ENCODE measurements around the gene EDC4. TPM values are rescaled to one million over a fixed set of nuclear protein-coding genes. Genes with fewer than 3 reads are reported as not detected.

EDC4 gene
- total RNA-seq, 1 donor from 2014 or later: 125 TPM

DNA sequence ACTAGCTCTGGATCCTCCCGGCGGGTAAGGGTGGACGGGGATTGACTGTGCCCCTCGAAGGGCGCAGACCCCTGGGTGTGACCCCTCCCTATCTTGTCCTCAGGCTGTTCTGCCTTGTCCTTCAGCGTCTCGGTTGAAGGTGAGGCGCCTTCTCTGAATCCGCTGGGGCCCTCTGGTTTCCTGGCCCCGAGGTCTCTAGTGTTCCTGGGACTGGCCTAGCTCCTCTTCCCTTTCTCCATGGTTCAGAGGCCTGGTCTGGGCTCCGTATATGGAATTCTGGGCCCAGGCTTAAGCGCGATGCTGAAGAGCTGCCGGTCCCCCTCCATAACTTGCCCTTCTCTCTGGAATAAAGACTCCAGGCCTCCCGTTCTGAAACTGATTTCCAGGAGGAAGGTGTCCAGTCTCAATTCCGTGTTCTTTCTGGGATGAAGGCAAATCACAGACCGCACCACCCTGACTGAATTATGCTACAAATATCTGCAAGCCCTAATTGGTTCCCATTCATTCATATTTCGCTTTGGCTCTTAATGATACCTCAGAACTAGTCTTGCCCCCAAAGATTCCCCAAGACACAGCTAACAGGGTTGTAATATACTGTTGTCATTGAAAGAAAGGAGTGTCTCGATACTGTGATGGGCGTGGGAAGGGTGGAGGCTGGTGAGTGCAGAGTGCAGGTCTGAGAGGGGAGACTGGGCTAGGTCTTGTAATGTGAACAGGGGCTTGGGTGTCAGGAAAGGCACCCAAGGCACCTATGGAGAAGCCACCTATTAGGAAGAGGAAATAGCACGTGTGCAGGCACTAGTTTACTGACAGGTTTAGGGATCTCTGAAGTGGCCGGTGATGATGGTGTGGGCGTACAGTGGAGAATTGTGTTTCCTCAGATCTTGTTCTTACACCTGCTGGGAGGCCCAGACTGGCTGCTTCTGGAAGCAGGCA, 851 bp downstream of the EDC4 start:
- Histone ChIP-seq H3K27me3 (no peaks in the 10 kb centered on the region), H3K4me1 (peaks cover 0 to 15% of the 10 kb centered on the region in 2 donors), H3K36me3 (peaks cover 53 to 57% of the 10 kb centered on the region in 2 donors), H3K4me3 (peak overlapping the region; percentile 87 to 91), H3K9me3 (no peaks in the 10 kb centered on the region), H3K27ac (peak overlapping the region; percentile 83 to 86)
- intact Hi-C loops (cut with DNase I): loop anchor here (1.0 to 5.0 kb wide), 2 partner anchors 26 to 41 kb away; partner anchors contain the start of gene CENPT
- DNase-seq (ENCODE audit: low spot score in 2 of 2): no peak
- TF ChIP-seq, protein P1, sequence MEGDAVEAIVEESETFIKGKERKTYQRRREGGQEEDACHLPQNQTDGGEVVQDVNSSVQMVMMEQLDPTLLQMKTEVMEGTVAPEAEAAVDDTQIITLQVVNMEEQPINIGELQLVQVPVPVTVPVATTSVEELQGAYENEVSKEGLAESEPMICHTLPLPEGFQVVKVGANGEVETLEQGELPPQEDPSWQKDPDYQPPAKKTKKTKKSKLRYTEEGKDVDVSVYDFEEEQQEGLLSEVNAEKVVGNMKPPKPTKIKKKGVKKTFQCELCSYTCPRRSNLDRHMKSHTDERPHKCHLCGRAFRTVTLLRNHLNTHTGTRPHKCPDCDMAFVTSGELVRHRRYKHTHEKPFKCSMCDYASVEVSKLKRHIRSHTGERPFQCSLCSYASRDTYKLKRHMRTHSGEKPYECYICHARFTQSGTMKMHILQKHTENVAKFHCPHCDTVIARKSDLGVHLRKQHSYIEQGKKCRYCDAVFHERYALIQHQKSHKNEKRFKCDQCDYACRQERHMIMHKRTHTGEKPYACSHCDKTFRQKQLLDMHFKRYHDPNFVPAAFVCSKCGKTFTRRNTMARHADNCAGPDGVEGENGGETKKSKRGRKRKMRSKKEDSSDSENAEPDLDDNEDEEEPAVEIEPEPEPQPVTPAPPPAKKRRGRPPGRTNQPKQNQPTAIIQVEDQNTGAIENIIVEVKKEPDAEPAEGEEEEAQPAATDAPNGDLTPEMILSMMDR (IDR thresholded peaks at IDR 0.05): no peak

DNA sequence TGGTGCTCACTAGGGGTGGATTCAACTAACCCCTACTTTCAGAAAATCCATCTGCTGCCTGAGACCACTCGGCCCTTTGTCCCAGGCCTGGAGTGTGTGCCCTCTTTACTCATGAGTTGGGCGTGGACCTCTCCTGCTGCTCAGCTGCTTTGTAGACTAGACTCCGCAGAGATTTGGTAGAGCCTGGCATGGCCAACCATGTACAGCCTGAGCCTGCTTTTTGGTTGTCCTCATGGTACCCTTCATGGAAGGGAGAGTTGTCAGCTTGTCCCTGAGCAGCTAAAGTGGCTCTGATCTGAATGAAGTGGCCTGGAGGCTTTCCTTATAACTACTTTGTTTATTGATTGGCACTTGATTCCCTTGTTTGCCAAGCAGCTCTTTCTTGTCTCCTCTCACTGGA, 1.5 kb downstream of the EDC4 start:
- intact Hi-C loops (cut with DNase I): loop anchor here (5.0 kb wide), 1 partner anchor 42 kb away; no protein-coding TSS in a partner anchor
- no peaks in the 10 kb centered on the region for H3K9me3 ChIP-seq
- H3K4me3 ChIP-seq: peak overlapping the region; percentile 87 to 91
- H3K27ac ChIP-seq: no peak overlapping the region
- no peak for DNase-seq (ENCODE audit: low spot score in 2 of 2)
- peaks cover 0 to 15% of the 10 kb centered on the region in 2 donors for H3K4me1 ChIP-seq
- H3K36me3 ChIP-seq: peaks cover 58 to 59% of the 10 kb centered on the region in 2 donors
- TF ChIP-seq, protein P1 (IDR thresholded peaks at IDR 0.05): no peak
- H3K27me3 ChIP-seq: no peaks in the 10 kb centered on the region

DNA sequence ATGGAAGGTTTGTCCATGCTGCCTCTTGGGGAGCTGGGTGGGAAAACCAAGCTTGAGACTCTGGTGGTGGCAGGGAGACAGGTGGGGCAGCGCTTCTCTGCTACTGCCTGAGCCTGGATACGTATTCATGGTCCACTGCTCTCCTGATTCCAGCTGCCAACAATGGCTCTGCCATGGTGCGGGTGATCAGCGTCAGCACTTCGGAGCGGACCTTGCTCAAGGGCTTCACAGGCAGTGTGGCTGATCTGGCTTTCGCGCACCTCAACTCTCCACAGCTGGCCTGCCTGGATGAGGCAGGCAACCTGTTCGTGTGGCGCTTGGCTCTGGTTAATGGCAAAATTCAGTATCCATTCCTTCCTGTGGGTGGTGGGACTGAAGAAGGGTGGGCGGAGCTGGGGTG, 4.2 kb downstream of the EDC4 start:
- no peak for DNase-seq (ENCODE audit: low spot score in 2 of 2)

DNA sequence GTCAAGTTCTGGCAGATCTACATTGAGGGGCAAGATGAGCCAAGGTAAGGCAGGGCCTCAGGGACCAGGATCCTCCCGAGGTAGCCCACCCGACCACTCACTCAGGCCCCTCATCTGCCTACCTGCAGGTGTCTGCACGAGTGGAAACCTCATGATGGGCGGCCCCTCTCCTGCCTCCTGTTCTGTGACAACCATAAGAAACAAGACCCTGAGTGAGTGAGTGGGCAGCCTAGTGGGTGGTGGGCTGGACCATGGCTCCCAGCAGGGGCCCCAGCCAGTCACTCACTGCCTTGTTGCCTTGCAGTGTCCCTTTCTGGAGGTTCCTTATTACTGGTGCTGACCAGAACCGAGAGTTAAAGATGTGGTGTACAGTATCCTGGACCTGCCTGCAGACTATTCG, 5.4 kb downstream of the EDC4 start:
- H3K4me3 ChIP-seq: no peak overlapping the region
- DNase-seq (ENCODE audit: low spot score in 2 of 2): no peak
- peaks cover 0 to 11% of the 10 kb centered on the region in 2 donors for H3K4me1 ChIP-seq
- peaks cover 75 to 76% of the 10 kb centered on the region in 2 donors for H3K36me3 ChIP-seq
- no peaks in the 10 kb centered on the region for H3K9me3 ChIP-seq
- intact Hi-C loops (cut with DNase I): no loop called here
- TF ChIP-seq, protein P1 (IDR thresholded peaks at IDR 0.05): no peak
- H3K27ac ChIP-seq: no peak overlapping the region
- no peaks in the 10 kb centered on the region for H3K27me3 ChIP-seq

More for the DNA sequence above, 4.2 kb downstream of the EDC4 start:
- H3K36me3 ChIP-seq: peaks cover 64% of the 10 kb centered on the region in 2 donors
- intact Hi-C loops (cut with DNase I): no loop called here
- TF ChIP-seq, protein P1 (IDR thresholded peaks at IDR 0.05): no peak
- no peaks in the 10 kb centered on the region for H3K27me3 ChIP-seq
- H3K9me3 ChIP-seq: no peaks in the 10 kb centered on the region
- no peak overlapping the region for H3K27ac ChIP-seq
- H3K4me3 ChIP-seq: no peak overlapping the region
- peaks cover 0 to 15% of the 10 kb centered on the region in 2 donors for H3K4me1 ChIP-seq

DNA sequence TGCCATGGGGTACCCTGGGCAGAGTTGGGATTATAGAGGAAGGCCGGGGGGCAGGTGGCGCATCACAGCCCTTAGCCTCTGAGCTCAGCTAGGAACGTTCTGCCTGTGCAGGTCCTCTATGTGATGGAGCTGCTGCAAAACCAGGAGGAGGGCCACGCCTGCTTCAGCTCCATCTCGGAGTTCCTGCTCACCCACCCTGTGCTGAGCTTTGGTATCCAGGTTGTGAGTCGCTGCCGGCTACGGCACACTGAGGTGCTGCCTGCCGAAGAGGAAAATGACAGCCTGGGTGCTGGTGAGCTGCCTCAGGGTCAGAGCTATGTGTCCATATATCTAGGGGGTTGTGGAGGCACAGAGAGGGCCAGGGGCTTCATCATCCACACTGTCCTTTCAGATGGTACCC, 6.0 kb downstream of the EDC4 start:
- DNase-seq (ENCODE audit: low spot score in 2 of 2): no peak
- Histone ChIP-seq H3K27me3 (no peaks in the 10 kb centered on the region), H3K36me3 (peaks cover 79 to 82% of the 10 kb centered on the region in 2 donors), H3K4me1 (peaks cover under 1 to 11% of the 10 kb centered on the region in 2 donors), H3K4me3 (no peak overlapping the region), H3K9me3 (no peaks in the 10 kb centered on the region), H3K27ac (no peak overlapping the region)
- TF ChIP-seq, protein P1 (IDR thresholded peaks at IDR 0.05): no peak
- intact Hi-C loops (cut with DNase I): no loop called here
